ENCODE data around the gene NSD2.

- no peak for TF ChIP-seq CTCF (IDR thresholded peaks at IDR 0.05; ENCODE audit: insufficient read depth, low read length, poor library complexity, severe bottlenecking)
- no peak for TF ChIP-seq EZH2phosphoT487 (conservative IDR thresholded peaks at IDR 0.05; ENCODE audit: low read length)
Measured at GRCh38 chr4:1962980-1963379, 91.8 kb downstream of the NSD2 start.

All from SU-DHL-6 (cell line).